HepG2 (cell line): Measurements from ENCODE around the gene TBCD. TPM values are rescaled to one million over a fixed set of nuclear protein-coding genes. Genes with fewer than 3 reads are reported as not detected.

ENCODE experiments used
- CEBPG ChIP-seq: IDR thresholded peaks from 2 replicates; pipeline ENCODE4 v1.6.1; 2016
- GZF1 ChIP-seq: sonication (generic); formaldehyde crosslinking; IDR thresholded peaks from 2 replicates; pipeline ENCODE4 v1.5.1; 2020; ENCODE audit warnings: mild to moderate bottlenecking, missing genetic modification reagents
- HDAC1 ChIP-seq: sonication (generic); formaldehyde crosslinking; IDR thresholded peaks from 2 replicates; pipeline ENCODE4 v1.5.1; 2020; ENCODE audit warnings: mild to moderate bottlenecking, missing genetic modification reagents
- KAT8 ChIP-seq: IDR thresholded peaks from 2 replicates; pipeline ENCODE4 v1.6.1; 2016; ENCODE audit warnings: missing genetic modification reagents, missing compliant biosample characterization
- KDM2A ChIP-seq: sonication (generic); formaldehyde crosslinking; IDR thresholded peaks from 2 replicates; pipeline ENCODE4 v1.4.0; 2020; ENCODE audit warnings: low read depth, missing genetic modification reagents, borderline replicate concordance
- KLF9 ChIP-seq: IDR thresholded peaks from 2 replicates; pipeline ENCODE4 v1.6.1; 2016; ENCODE audit warnings: low read depth
- MAFK ChIP-seq, 2 experiments: IDR thresholded peaks in 1 of 2; conservative IDR thresholded peaks in 1 of 2; 2 replicates each; pipeline ENCODE4 v1.6.1; 2011; ENCODE audit warnings: improper control_type of control experiment in 2 of 2, low read length in 2 of 2
- NCOA2 ChIP-seq: sonication (generic); formaldehyde crosslinking; IDR thresholded peaks from 2 replicates; pipeline ENCODE4 v1.8.0; 2022; ENCODE audit warnings: inconsistent platforms
- POLR2A ChIP-seq, 2 experiments: IDR thresholded peaks; 2 replicates each; pipeline ENCODE4 v1.6.1; 2011; ENCODE audit warnings: low read depth in 2 of 2, low read length in 2 of 2, mild to moderate bottlenecking in 1 of 2, moderate library complexity in 1 of 2; ENCODE audit not compliant: insufficient read depth in 1 of 2
- PPARG ChIP-seq: conservative IDR thresholded peaks from 2 replicates; pipeline ENCODE4 v1.6.1; 2016; ENCODE audit warnings: missing biosample characterization, missing genetic modification reagents
- RFXAP ChIP-seq: sonication (generic); formaldehyde crosslinking; IDR thresholded peaks from 2 replicates; pipeline ENCODE4 v1.4.0; 2020; ENCODE audit warnings: missing genetic modification reagents, borderline replicate concordance
- SALL2 ChIP-seq: sonication (generic); formaldehyde crosslinking; IDR thresholded peaks from 2 replicates; pipeline ENCODE4 v1.8.1; 2023; ENCODE audit warnings: mild to moderate bottlenecking, missing genetic modification reagents, inconsistent platforms
- SMYD3 ChIP-seq: sonication (generic); formaldehyde crosslinking; IDR thresholded peaks from 2 replicates; pipeline ENCODE4 v1.8.1; 2023; ENCODE audit warnings: mild to moderate bottlenecking, missing genetic modification reagents
- SOX13 ChIP-seq, 3 experiments: fragments of 450-650 bp in 1 of 3; sonication (generic) in 1 of 3; formaldehyde crosslinking in 1 of 3; IDR thresholded peaks in 2 of 3; conservative IDR thresholded peaks in 1 of 3; 2 replicates each; pipeline versions ENCODE4 v1.5.0 to v1.6.1; 2016 to 2020; ENCODE audit warnings: antibody characterized with exemption in 1 of 3, mild to moderate bottlenecking in 1 of 3, missing compliant biosample characterization in 1 of 3, missing genetic modification reagents in 1 of 3, moderate library complexity in 1 of 3
- ZBTB37 ChIP-seq: sonication (generic); formaldehyde crosslinking; IDR thresholded peaks from 2 replicates; pipeline ENCODE4 v1.4.0; 2020; ENCODE audit warnings: mild to moderate bottlenecking, missing genetic modification reagents
- ZBTB4 ChIP-seq: sonication (generic); formaldehyde crosslinking; IDR thresholded peaks from 2 replicates; pipeline ENCODE4 v1.4.0; 2020; ENCODE audit warnings: missing genetic modification reagents, mild to moderate bottlenecking, borderline replicate concordance
- ZNF12 ChIP-seq: sonication (generic); formaldehyde crosslinking; IDR thresholded peaks from 2 replicates; pipeline ENCODE4 v1.5.0; 2020; ENCODE audit warnings: missing genetic modification reagents
- ZNF331 ChIP-seq: sonication (generic); formaldehyde crosslinking; IDR thresholded peaks from 2 replicates; pipeline ENCODE4 v1.4.0; 2020; ENCODE audit warnings: missing genetic modification reagents
- ZNF335 ChIP-seq: sonication (generic); formaldehyde crosslinking; IDR thresholded peaks from 2 replicates; pipeline ENCODE4 v1.4.0; 2020; ENCODE audit warnings: missing genetic modification reagents
- ZNF598 ChIP-seq: sonication (generic); formaldehyde crosslinking; IDR thresholded peaks from 2 replicates; pipeline ENCODE4 v1.5.1; 2020; ENCODE audit warnings: mild to moderate bottlenecking, missing genetic modification reagents, borderline replicate concordance
- polyA plus RNA-seq, 8 experiments: library from polyadenylated mRNA; depleted of rRNA in 3 of 8; stranded (reverse) in 7 of 8; unstranded in 1 of 8; fragments of >200 nt; fragmentation: Illumina TruSeq in 4 of 8; extraction: Trizol in 4 of 8; gene quantifications; 2 replicates each; pipeline versions ENCODE4 v1.2.1 to v1.2.3, GENCODE V29; 2011 to 2016; ENCODE audit warnings: low read depth in 4 of 8, missing spikeins in 1 of 8, mixed read lengths in 1 of 8; ENCODE audit not compliant: insufficient read depth in 1 of 8
- total RNA-seq, 5 experiments: library from RNA; depleted of rRNA; stranded (reverse); fragments of >200 nt; fragmentation: Illumina TruSeq; extraction: Trizol; gene quantifications; 2 replicates each; pipeline ENCODE4 v1.2.3, GENCODE V29; 2016; ENCODE audit warnings: low read depth in 1 of 5
- TF ChIP-seq, protein P1 (sequence below), 2 experiments: fragments of 450-650 bp in 1 of 2; sonication (generic) in 1 of 2; formaldehyde crosslinking; IDR thresholded peaks; 2 replicates each; pipeline versions ENCODE4 v1.5.0 to v1.8.0; 2020 to 2022; ENCODE audit warnings: mild to moderate bottlenecking in 1 of 2, missing genetic modification reagents in 1 of 2
- TF ChIP-seq, protein P2 (sequence below): sonication (generic); formaldehyde crosslinking; IDR thresholded peaks from 2 replicates; pipeline ENCODE4 v1.4.0; 2020; ENCODE audit warnings: mild to moderate bottlenecking, missing genetic modification reagents
- TF ChIP-seq, protein P3 (sequence below): IDR thresholded peaks from 2 replicates; pipeline ENCODE4 v1.6.1; 2016; ENCODE audit warnings: missing genetic modification reagents, missing compliant biosample characterization

Gene TBCD
- total and polyA plus RNA-seq, 2 of the 13 experiments (the other 11 are each of a cell fraction or from before 2014, with no cell fraction given): 33.9 to 54.8 TPM

DNA sequence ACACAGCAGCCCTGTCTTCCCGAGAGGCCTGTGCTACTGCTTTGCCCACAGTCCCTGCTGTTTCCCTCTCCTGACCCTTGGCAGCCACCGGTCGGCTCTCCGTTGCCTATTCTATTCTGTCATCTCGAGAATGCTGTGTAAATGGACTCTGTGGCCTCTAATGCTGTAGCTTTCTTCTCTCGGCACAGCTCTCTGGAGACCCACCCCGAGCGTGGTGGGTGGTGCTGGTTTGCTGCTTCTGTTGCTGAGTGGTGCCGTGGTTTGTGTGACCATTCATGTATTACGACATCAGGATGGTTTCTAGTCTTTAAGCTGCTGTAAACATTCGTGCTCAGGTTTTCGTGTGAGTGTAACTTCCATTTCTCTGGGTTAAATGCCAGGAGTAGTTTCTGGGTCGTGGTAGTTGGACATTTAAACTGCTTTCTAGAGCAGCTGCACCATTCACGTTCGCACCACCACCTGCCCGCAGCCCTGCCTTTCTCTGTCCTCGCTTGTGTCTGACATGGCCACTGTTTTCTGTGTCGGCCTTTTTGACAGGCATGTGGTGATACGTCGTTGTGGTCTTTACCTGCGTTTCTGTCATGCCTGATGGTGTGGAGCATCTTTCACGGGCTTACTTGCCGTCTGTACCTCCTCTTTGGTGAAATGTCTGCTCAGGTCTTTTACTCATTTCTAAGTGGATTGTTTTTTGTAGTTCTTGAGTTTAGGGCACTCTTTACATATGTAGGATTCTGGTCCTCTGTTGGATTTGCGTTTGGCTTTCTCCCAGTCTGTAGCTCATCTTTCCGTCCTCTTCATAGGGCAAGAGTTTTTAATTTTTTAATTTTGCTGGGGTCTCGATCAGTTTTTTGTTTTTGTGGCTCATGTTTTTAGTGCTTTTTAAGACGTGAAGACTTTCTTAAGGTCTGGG is 135.6 kb downstream of the TBCD start (continued):
- TF ChIP-seq, protein P1, sequence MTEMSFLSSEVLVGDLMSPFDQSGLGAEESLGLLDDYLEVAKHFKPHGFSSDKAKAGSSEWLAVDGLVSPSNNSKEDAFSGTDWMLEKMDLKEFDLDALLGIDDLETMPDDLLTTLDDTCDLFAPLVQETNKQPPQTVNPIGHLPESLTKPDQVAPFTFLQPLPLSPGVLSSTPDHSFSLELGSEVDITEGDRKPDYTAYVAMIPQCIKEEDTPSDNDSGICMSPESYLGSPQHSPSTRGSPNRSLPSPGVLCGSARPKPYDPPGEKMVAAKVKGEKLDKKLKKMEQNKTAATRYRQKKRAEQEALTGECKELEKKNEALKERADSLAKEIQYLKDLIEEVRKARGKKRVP (CRISPR knock-in tag; IDR thresholded peaks at IDR 0.05): 0 out of 4 replicates have a peak, but pooled peaks of 1 of the 2 experiments have one; percentile 16
- TF ChIP-seq ZNF335: peak; percentile 65
- 0 out of 2 replicates have a peak, but pooled peaks have one; percentile 29 for TF ChIP-seq ZNF12 (CRISPR knock-in tag)
- peak; percentile 78; the same call in 1 of the 2 replicates for TF ChIP-seq ZNF331 (CRISPR knock-in tag)
- no peak for TF ChIP-seq POLR2A (IDR thresholded peaks at IDR 0.05; ENCODE audit: insufficient read depth in 1 of 2, low read depth in 2 of 2, low read length in 2 of 2)
- TF ChIP-seq, protein P2, sequence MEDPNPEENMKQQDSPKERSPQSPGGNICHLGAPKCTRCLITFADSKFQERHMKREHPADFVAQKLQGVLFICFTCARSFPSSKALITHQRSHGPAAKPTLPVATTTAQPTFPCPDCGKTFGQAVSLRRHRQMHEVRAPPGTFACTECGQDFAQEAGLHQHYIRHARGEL (CRISPR knock-in tag): no peak
- peak; percentile 73; the same call in 1 of the 2 replicates for TF ChIP-seq ZNF598 (CRISPR knock-in tag)
- TF ChIP-seq CEBPG (CRISPR knock-in tag): peak; percentile 89
- TF ChIP-seq SOX13 (IDR thresholded peaks at IDR 0.05): no peak
- TF ChIP-seq SOX13 (CRISPR knock-in tag; conservative IDR thresholded peaks at IDR 0.05 in 1 of 2, IDR thresholded peaks at IDR 0.05 in 1 of 2): peak in 1 of 2 experiments; percentile 58; a peak in 2 of 4 replicates
- no peak for TF ChIP-seq SALL2 (CRISPR knock-in tag)
- TF ChIP-seq NCOA2 (CRISPR knock-in tag): peak; percentile 13; the same call in 1 of the 2 replicates
- TF ChIP-seq, protein P3, sequence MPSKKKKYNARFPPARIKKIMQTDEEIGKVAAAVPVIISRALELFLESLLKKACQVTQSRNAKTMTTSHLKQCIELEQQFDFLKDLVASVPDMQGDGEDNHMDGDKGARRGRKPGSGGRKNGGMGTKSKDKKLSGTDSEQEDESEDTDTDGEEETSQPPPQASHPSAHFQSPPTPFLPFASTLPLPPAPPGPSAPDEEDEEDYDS (CRISPR knock-in tag): peak; percentile 65; the same call in 1 of the 2 replicates
- no peak for TF ChIP-seq MAFK (conservative IDR thresholded peaks at IDR 0.05 in 1 of 2, IDR thresholded peaks at IDR 0.05 in 1 of 2; ENCODE audit: low read length in 2 of 2)
- TF ChIP-seq GZF1 (CRISPR knock-in tag): no peak
- TF ChIP-seq PPARG (CRISPR knock-in tag): 0 out of 2 replicates have a peak, but pooled peaks have one; percentile 50
- TF ChIP-seq RFXAP: no peak
- TF ChIP-seq ZBTB37 (CRISPR knock-in tag): peak; percentile 37; the same call in 1 of the 2 replicates
- 0 out of 2 replicates have a peak, but pooled peaks have one; percentile 10 for TF ChIP-seq ZBTB4 (CRISPR knock-in tag)
- TF ChIP-seq HDAC1: 0 out of 2 replicates have a peak, but pooled peaks have one; percentile 26
- peak; percentile 65; the same call in 1 of the 2 replicates for TF ChIP-seq KDM2A
- TF ChIP-seq SMYD3 (CRISPR knock-in tag): no peak
- TF ChIP-seq KAT8 (CRISPR knock-in tag): peak; percentile 56
- peak; percentile 68; the same call in 1 of the 2 replicates for TF ChIP-seq KLF9 (CRISPR knock-in tag)
